Panc1 (cell line): ENCODE data around the gene KLHL42.

Experiments used
- CTCF ChIP-seq: fragments of 450-650 bp; IDR thresholded peaks from 2 replicates; pipeline ENCODE4 v1.5.1; 2017; ENCODE audit warnings: mild to moderate bottlenecking
- POLR2AphosphoS5 ChIP-seq: IDR thresholded peaks from 2 replicates; pipeline ENCODE4 v1.6.1; 2012; ENCODE audit warnings: mild to moderate bottlenecking, low read depth, low read length, moderate library complexity

- no peak for TF ChIP-seq CTCF
- TF ChIP-seq POLR2AphosphoS5: no peak
Observed at GRCh38 chr12:27796128-27796527, 16.1 kb downstream of the KLHL42 start.
